HG03378 (cell line): ENCODE results near the gene TTC8.
"Not testable (repeated sequence)": the region's sequence is repeated elsewhere in the genome, so short reads cannot be mapped to it uniquely, and the experiment has no call there.

ENCODE experiments used
- ATAC-seq: cut with Tn5 transposase; IDR thresholded peaks from one replicate; pipeline ENCODE4 v1.9.1; 2021; ENCODE audit warnings: mild to moderate bottlenecking, moderate library complexity; ENCODE audit not compliant: unreplicated experiment

The TTC8 gene

DNA sequence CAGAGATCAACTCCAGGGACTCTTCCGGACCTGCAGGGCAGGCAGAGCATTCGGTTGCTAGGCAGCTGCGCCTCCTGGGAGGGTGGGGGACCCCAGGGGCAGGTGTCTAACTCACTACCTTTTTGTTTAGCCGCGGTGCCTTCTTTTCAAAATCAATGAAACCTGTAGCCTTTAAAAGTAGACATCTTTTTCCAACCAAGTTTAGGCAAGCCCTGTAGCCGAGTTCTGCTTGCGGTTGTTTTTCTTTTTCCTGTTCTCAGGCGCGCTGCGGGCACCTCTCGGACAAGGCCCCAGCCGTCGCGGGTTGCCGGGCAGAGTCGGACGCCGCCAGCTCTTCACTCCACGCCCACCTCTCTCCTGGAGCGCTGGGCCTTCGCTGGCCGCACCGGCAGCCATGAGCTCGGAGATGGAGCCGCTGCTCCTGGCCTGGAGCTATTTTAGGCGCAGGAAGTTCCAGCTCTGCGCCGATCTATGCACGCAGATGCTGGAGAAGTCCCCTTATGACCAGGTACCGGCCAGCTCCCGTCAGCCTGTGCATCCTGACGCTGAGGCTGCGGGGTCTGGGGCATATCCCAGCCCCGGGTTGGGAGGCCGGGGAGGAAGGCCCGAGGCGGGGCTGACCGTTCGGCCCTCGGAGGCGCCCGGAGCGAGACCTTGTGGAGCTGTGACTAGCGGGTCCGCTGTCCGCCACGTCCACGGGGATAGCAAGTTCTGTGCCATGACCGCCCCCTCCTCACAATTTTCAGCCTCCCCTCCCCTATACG lies at the start of gene TTC8:
Gene TTC8 (plus strand): TSS at position 338 of the 764 bp plus-strand sequence. CDS start 57 bp downstream, at position 395.
- ATAC-seq = peak; percentile 98

DNA sequence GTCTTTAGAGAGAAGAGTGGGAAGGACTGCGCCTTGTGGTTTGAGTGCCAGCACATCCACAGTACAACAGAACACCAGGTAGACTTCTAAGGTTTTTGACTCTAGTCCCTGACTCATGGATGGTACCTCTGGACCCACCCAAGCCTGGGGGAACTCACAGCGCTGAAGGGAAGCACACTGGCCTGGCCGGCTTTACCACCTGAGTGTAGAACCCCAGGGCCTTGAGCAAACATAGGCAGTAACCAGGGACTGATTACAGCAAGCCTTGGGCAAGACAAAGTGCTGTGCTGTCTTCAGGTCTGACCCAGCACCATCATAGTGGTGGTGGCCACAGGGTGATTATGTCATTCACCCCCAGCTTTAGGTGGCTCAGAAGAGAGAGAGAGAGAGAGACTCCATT lies 48.9 kb upstream of the TTC8 start:
- no peak for ATAC-seq

DNA sequence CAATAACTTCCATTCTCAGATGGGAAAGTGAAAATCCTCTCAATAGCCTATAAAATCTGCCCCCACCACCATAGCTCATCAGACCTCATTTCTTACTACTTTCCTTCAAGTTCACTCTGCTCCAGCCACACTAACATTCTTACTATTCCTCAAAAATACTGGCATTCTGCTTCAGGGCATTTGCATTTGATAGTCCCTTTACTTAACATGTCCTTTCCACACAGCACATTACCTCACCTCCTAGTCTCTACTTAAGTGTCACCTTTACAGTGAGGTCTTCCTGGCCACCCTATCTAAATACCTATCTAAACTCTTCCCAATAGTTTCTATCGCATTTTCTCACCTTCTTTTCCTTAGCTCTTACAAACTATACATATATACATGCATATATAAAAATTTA lies 38.5 kb upstream of the TTC8 start:
- ATAC-seq = no peak

DNA sequence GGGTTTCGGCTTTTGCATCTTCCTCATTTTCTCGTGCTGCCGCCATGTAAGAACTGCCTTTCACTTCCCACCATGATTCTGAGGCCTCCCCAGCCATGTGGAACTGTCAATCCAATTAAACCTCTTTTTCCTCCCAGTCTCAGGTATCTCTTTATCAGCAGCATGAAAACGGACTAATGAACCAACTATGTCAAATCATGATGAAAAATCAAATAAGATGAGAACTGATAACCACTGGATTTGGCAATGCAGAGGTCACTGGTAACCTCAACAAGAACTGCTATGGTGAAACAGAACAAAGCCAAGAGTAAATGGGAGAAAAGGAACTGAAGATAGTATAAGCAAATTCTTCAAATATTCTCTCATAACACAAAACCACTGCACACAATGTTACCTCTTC lies 37.7 kb upstream of the TTC8 start:
- ATAC-seq = no peak

DNA sequence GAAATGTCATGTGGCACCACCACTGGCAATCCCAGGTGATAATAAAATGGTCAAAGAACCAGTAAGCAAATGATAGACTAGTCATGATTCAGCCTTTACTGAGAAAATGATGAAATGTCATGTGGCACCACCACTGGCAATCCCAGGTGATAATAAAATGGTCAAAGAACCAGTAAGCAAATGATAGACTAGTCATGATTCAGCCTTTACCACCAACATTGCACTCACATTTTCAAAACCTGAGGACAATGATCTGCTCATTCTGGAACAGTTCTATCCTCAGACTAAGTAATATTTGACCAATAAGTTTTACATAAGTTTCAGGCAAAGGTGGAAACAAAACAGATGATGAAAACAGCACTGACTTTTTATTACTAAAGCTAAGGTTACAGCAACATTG lies 34.9 kb upstream of the TTC8 start:
- ATAC-seq = not testable (repeated sequence)

DNA sequence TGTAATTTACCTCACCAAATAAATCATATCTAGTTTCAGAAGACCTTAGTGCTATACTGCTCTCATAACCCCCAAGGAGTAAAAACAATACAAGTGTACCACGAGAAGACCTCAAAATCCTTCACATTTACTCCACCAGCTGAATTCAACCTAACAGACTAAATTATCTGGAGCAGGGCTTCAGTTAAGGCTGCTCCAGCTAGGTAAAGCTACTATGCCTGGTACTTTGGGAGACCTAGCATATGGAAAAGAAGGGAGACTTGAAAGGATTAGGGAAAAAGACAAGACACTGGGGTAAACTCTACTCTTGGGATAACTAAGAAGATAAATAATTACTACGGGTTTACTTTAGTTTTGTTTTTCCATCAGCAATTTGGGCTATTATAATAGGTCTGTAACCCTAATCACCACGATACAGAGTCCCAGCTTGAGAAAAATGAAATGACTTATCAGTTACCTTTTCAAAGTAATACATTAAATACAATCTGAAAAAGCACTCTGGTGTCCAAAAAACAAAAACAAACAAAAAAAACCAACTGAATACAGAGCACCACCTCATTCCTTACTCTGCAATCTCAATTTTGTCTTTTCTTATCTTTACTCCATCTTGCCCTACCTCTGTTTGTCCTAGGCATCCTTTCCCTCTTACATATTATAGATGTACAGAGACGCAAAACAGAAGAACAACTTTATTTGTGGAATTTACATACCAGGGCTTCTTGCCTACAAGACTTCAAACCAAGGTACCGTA lies 33.8 kb upstream of the TTC8 start:
- ATAC-seq = no peak

DNA sequence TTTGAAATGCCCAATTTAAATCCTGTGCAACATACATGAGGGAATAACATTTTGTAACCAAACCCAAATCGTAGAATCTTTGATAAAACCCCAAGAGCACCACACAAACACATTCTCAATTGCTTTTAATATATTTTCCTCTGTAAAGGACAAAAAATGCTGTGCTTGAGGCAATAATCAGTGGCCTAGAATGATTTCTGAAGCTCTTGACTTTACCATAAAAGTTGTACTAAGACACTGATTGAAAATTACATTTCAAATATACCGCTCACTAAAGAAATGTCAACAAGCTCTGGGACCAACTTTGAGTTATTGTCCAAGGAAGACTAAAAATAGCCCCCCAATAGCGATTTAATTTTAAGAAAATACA lies 33.2 kb upstream of the TTC8 start:
- ATAC-seq = no peak

DNA sequence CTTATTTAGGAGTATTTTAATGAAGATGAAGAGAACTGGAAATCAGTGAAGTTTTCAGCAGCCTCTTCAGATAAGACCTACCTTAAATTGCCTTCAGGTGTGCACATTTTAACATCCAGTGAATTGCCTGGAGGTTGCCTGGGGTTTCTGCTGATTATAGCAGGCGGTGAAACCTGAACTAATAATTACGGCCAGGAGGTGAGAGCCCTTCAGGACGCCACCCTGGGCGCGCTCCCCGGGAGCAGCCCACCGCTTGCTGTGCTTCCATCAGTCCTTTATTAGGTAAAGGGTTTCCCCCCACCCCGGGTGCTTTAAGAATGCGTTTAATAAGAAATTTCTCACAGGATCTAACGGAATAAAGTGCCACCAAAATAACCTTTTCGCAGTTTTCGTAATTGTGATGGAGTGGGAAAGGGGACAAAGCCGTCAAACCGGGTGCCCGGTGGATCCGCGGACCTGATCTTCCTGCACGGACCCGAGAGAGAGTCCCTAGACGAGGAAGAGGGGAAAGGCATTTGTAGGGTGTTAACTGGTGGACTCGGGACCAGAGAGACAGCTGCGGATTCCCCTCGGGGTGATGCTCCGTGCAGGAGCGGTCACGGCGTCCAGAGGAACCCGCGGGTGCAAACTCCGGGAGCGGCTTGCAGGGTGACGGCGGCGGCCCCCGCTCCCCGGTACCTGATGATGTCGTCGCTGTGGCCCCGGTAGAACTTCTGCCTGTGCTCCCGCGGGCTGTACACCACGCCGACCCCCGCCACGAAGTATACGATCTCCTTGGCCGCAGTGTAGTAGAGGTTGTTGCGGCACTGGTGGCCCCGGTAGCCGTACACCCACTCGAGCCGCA lies 32.6 kb upstream of the TTC8 start:
- peak; percentile 24 for ATAC-seq

DNA sequence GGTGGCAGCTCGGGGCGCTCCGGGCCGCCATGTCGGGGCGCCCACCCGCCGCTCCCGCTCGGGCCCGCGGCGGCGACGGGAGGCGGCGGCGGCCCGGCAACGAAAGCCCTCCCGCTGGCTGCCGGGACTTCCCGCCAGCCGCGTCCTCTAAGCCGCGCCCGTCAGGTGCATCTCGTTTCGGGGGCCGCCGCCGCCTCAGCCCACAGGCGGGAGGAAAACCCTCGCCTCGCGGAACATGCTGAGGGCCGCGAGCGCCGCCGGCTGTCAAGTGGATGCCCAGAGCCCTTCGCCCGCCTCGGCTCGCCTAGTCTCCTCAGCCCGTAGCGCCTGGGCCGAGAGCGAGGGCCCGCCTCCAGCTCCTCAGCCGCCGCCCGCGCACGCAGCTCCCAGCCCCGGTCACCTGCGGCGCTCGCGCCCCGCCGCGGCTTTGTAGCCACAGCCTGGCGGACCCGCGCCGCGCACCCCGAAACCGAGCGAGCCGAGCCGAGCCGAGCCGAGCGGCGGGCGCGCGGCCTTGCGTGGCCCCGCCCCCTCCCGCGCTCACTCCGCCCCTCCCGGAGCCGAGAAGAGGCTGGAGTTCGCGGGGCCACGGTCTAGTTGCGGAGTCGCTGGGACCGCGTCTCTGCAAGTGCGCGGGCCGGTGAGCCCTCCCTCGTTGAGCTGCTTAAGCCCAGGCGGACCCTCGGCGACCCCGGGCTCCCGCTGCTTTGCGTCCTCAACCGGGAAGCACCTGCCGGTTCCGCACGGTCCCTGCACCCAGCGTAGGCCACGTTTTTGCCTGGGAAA lies 31.8 kb upstream of the TTC8 start, which contains the start of gene EML5:
Gene EML5 (minus strand): TSS at position 481 of the 786 bp plus-strand sequence. CDS start 450 bp downstream, at position 31.
- ATAC-seq = peak; percentile 72

DNA sequence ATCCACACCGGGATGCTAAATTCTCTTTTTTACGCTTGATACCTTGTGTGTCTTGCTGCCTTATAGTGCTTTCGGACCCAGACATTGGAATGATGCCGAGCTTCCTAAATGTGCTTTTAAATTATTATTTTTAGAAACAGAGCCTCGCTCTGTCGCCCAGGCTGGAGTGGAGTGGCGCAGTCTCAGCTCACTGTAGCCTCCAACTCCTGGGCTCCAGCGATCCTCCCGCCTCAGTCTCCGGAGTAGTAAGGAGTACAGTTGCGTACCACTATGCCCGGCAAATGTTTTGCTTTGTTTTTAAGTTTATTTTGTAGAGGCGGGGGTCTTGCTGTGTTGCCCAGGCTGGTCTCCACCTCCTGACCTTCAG lies 31.2 kb upstream of the TTC8 start:
- ATAC-seq = no peak

DNA sequence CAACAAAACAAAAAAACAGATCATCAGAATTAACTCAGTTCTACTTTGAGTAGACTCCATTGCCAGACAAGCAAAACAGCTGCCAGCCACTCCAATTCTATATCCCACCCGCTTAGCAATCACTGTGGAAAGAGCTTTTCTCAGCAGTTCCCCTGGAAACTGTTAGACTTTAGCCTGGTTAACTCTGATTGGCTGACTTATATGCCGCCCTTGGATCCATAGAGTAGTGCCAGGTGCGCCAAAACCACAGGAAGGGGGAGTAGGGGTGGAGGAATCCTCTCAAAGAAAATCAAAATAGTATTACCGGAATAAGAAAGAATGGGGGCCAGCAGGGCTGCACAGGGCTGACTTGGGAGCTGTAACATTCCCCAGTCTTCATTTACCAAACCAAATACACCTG lies 26.3 kb upstream of the TTC8 start:
- ATAC-seq = no peak

DNA sequence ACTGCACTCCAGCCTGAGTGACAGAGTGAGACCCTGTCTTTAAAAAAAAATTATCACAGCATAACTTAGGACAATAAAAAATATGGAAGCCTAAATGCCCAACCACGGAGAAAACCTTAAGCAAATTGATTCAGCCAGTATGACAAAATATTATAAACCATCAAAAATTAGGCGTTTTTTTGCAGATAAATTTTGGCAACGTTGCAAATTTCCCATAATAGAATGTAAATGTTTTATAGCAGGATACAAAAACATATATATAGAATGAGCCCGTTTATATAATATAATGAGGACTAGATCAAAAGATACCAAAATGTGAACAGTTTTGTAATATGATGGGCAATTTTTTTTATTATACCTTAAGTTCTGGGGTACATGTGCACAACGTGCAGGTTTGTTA lies 24.9 kb upstream of the TTC8 start:
- ATAC-seq = no peak

DNA sequence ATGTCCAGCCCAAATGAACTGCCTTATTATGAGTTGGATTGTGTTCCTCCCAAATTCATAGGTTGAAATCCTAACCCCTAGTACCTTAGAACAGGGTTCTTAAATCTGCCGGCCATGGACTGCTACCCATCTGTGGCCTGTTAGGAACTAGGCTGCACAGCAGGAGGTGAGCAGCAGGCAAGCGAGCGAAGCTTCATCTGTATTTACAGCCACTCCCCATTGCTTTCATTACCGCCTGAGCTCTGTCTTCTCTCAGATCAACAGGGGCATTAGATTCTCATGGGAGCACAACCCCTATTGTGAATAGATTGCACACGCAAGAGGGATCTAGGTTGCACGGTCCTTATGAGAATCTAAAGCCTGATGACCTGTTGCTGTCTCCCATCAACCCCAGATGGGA lies 21.9 kb upstream of the TTC8 start:
- no peak for ATAC-seq

DNA sequence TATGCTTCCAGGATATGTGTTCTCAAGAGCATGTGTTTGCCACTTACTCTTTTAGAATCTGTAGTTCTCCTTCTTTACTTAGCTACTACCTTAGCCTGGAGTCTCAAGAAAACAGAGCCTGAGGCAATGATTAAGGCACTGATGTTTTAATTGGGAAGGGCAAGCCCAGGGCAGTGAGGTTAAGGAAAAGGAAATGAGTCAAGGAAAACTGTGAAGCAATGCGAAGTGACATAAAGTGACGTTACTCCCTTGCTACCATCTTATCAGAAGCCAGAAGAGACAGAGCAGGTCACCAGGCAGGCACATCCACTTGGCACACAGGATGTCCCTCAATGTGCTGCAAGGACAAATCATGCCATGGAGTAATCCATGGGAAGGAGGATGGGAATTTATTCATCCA lies 20.4 kb upstream of the TTC8 start:
- ATAC-seq = no peak

DNA sequence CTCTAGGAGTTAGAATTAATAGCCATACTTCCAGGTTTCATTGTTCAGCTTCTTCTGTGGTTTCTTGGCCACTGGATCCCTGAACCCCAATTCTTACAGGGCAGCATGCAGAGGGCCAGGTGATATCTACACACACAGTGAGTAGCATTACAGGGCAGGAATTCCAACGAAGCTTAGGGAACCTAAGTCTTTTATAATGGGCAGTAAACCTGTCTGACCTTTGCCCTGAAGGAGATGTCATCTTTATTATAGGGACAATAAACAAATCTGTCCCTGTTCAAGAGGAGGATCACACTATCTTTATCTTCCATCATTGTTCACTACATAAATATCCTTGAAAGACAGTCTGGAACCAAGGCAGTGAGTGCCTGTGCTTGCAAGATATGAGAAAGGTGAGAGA lies 20.0 kb upstream of the TTC8 start:
- no peak for ATAC-seq

DNA sequence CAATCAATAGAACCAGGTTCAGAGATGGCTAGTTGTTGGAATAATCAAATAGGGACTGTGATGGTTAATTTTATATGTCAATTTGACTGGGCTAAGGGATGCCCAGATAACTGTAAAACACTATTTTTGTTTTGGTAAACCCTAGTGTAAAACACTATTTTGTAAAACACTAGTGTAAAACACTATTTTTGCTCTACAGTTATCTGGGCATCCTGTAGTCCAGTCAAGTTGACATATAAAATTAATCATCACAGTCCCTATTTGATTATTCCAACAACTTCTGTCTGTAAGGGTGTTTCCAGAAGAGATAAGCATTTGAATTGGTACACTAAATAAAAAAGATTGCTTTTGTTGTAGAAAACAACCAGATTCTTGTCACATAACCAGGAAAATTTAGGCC lies 16.1 kb upstream of the TTC8 start:
- ATAC-seq = no peak

DNA sequence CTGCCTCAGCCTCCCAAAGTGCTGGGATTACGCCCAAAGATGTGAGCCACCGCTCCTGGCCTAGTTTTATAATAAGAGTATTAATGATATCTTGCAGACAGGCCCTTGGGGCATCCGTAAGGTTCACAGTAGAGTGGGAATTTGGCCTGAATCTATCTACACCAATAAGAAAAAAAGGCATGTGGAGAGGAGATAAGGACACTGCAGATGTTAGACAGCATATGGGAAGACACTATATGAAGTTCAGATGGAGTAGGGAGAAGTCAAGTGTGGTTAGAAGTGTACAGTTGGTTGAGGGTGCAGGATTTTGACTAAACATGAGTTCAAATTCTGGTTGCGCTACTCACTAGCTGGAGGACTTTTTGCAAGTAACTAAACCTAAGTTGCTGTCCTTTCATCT lies 8.5 kb upstream of the TTC8 start:
- no peak for ATAC-seq

DNA sequence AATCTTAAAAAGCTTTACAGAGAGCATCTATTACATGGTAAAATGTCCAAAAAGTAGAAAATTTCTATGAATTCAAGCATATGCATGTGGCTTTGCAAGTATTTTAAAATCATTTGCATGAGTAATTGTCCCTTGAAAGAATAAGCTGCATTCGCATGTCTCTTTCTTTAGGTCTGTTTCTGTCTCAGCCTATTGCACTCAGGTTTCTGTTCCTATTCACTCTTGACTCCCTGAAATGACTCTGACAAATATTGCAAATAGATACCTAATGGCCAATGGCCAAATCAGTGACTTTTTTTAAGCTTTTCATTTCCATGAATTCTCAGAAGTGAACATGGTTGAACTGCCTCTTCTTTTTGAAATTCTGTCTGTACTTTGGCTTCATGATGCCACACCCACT lies 6.4 kb upstream of the TTC8 start:
- ATAC-seq = peak; percentile 46

DNA sequence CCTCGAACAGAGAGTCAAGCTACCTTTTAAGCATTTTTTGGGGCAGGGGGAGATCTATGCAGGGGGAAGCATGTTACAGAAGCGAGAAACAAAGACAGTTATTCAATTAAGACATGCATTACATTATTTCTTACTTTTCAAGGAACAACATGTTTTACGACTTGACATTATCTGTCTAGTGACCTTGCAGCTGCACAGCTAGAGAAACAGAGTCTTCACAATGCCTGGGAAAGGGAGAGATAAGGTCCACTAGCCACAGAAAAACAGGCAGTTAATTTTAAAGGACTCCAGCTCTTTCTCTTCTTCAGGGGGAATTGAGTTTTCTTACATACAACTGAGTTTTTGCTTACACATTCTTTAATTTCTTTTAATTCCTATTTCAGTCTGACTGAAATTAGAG lies 4.8 kb upstream of the TTC8 start:
- ATAC-seq = not testable (repeated sequence)

DNA sequence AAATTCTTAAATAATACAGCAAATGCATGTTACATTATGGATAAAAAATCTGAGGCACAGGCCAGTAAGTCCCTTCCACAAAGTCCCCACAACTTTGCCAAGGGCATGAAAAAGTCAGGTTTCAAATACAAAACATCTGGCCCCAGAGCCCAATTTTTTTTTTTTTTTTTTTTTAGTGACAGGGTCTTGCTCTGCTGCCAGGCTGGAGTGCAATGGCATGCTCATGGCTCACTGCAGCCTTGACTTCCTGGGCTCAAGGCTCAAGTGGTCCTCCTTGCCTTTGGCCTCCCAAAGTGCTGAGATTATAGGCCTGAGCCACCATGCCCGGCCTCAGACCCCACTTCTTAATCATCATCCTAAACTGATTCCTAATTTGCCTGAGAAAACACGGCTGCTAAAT lies 3.1 kb upstream of the TTC8 start:
- no peak for ATAC-seq

DNA sequence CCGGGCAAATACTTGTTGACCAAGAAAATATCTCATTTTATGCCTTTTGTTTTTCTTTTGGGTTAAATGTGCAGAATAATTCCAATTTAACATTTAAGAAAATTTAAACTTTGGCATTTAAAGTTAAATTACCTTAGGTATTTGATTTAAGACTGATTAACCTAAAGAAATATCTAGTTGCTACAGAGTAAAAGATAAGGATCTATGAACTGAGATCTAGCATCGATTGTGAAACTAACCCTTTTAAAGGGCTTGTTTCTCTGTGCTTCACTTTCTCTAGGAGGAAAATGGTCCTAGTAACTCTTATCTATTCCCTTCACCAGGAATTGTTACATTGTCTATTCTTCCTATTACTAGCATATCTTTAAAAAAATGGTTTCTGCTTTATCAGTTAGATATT lies 2.6 kb upstream of the TTC8 start:
- no peak for ATAC-seq
